AG08396 (cell line): Measurements from ENCODE around the gene SMIM27.
A peak's percentile ranks its signal among the peaks of the same experiment; 100 is the strongest.
"Not testable (repeated sequence)": the region's sequence is repeated elsewhere in the genome, so short reads cannot be mapped to it uniquely, and the experiment has no call there.

Experiments
- DNase-seq: peaks from one replicate; pipeline ENCODE4 v3.0.0; 2012; ENCODE audit warnings: low spot score, mixed read lengths

SMIM27 gene, protein sequence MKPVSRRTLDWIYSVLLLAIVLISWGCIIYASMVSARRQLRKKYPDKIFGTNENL

DNA sequence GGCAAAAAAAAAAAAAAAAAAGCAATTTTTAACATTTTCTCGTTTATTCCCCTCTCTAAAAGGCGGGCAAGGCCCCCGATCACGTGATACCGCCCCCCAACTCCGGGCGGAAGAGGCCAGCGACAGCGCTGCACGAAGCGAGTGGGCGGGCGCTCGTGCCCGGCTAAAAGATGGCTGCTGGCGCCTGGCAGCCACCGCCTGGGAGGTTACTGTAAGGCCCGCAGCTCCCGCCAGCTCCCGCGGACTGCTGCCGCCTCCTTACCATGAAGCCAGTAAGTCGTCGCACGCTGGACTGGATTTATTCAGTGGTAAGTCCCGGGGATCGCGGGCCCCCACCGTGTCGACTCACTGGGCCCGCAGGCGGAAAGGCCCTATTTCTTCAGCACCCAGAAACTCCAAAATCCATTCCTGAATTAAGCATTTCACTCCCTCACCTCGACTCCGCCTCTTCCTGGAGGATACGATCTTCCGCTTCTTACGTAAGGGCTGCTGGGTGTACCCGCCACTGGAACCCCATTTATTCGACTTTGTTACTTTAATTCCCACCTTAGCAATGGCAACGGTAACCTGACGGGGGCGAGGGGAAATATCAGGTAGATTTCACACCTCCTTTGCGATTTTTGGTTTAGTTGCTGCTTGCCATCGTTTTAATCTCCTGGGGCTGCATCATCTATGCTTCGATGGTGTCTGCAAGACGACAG lies at the start of gene SMIM27, which contains the start of gene TOPORS:
Gene SMIM27, plus strand, starts transcription at position 156 of the 701 bp plus-strand sequence. Its CDS starts 108 bp downstream, at position 264.
Gene TOPORS, minus strand, starts transcription at position 415 of the 701 bp plus-strand sequence. Its CDS starts 150 bp downstream, at position 265.
- peak; percentile 93 for DNase-seq

DNA sequence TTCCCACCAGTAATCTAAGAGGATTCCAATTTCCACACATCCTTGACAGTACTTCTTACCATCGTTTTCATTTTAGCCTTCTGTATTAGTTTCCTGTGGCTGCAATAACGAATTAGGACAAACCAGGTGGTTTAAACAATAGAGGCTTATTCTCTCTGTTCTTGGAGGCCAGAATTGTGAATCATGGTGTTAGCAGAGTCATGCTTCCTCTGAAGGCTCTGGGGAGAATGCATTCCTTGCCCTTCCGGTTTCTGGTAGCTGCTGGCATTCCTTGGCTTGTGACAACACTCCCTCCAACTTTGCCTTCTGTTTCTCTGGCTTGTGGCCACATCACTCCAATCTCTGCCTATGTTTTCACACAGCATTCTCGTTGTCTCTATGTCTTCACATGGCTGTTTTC lies 49.7 kb upstream of the SMIM27 start:
- peak; percentile 14 for DNase-seq

DNA sequence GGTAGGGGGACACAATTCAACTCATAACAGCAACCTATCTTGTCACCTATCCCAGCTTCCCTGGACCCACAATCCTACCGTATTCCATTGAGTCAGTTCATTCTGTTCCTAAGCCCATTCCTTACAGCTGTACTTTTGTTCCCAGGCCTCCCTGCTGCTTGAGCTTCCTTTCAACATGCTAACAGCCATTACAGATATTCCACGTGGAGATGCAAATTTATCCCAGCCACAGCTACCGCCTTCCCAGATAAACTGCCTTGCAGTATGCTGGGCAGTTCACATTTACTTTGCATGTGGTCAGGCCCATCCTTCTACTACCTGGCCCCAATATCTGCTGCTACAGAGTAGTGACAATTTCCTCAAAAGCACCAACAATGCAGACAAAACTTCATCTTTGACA lies 49.1 kb upstream of the SMIM27 start:
- no peak for DNase-seq

DNA sequence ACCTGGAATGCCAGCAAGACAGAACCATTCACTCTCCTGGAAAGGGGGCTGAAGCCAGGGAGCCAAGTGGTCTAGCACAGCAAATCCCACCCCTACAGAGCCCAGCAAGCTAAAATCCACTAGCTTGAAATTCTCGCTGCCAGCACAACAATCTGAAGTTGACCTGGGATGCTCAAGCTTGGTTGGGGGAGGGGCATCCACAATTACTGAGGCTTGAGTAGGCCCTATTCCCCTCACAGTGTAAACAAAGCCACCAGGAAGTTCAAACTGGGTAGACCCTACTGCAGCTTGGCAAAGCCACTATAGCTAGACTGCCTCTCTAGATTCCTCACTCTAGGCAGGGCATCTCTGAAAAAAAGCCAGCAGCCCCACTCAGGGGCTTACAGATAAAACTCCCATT lies 43.4 kb upstream of the SMIM27 start:
- no peak for DNase-seq

DNA sequence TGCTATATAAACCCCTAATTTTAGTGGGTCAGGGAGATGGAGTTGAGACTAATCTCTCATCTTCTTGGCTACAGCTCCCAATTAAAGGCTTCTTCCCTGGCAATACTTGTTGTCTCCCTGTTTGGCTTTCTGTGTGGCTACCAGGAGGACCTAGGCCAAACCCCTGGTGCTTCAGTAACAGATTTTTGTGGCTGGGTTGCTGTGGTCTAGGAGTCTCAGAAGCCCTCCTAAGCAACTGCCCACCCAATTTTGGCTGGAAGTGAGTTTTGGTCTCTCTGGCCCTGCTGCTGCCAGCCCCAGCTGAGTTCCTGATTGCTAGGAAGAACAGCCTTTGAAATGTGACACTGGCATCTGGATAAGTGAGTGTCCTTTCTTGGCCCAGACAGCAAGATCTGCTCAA lies 35.9 kb upstream of the SMIM27 start:
- no peak for DNase-seq

DNA sequence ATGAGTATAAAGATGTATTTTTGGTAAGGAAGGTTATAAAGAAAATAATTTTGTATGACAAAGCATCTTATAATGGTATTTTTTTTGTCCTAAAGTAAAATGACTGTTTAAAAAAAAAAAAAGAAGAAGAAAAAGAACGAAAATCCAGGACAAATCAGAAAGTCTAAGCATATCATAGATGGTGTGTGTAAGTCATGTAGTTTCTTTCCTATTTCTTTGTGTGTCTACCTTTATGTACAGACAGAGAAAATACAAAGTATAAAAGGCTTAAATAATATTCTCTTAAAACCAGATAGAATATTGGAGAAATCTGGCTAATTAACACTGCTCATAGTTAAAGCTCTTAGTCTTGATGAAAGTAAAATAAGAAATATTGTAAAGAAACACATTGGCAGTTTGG lies 33.9 kb upstream of the SMIM27 start:
- DNase-seq = no peak

DNA sequence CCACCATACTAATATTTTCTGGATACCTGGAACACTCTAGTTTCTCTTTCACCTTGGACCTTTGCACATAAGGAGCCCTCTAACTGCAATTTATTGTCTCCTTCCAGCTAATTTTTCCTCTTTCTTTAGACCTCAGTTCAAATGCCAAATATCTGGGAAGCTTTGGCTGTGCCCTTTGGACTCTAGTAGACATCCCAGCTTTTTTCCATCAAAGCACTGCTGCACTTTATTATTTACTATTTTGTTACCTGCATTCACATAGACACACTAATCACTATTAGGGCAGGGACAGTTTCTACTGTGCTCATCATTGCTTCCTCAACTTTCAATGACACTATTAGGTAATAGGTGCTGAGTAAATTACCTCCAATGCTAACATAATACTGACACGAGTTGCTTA lies 28.2 kb upstream of the SMIM27 start:
- DNase-seq = no peak

DNA sequence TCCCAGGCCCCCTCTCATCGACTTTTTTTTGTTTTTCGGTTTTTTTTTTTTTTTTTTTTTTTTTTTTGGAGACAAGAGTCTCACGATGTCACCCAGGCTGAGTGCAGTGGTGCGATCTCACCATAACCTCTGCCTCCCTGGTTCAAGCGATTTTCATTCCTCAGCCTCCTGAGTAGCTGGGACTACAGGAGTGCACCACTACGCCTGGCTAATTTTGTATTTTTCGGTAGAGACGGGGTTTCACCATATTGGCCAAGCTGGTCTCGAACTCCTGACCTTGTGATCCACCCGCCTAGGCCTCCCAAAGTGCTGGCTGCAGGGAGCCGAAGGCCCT lies 27.6 kb upstream of the SMIM27 start:
- not testable (repeated sequence) for DNase-seq

DNA sequence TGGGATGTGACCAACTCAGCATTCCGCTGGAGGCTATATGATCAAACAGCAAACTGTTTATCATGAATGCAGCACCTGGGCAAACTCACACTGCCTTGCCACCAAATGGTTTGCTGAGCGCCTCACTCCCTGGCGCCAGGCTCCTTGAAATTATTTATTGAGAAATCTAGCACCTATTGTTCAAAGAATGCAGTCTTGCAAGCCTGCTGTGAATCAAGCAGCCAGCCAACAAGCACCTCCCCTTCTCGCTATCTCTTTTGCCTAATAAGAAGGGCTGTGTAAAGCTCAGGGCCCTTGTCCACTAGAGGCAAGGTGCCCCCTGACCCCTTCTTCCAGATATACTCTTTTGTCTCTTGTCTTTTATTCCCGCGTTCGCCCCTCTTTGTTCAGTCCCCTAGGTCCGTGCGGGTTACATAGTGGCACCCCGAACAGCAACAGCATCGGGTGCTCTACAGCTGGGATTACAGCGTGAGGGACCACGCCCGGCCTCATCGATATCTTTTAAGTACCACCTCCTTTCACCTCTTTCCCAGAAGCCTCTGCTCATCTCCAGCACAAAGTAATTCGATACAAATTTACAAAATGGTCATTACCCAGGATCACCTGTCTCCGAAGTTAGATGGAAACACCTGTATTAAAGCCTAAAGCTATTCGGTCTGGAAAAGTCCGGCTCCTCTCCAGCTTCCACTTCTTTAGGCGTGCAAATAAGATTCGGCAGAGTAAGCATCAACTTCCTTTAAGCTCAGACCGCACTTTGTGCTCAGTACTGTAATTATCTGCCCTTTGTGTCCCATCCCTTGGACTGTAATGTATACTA lies 27.0 kb upstream of the SMIM27 start:
- DNase-seq = no peak

DNA sequence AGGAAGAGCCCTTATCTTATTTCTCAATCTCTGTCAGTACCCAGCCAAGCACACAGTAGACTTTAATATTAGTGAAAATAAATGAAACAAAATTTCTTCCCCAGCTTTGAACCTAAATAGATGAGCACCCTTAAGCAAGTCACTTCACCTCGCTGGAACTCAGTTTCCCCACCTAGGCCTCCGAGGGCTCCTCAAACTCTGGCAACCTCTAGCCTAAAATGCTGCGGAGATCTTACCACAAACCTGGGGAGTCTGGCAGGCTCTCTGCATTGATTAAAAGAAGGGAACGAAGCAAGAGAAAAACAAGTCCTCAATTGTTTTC lies 26.5 kb upstream of the SMIM27 start:
- no peak for DNase-seq

DNA sequence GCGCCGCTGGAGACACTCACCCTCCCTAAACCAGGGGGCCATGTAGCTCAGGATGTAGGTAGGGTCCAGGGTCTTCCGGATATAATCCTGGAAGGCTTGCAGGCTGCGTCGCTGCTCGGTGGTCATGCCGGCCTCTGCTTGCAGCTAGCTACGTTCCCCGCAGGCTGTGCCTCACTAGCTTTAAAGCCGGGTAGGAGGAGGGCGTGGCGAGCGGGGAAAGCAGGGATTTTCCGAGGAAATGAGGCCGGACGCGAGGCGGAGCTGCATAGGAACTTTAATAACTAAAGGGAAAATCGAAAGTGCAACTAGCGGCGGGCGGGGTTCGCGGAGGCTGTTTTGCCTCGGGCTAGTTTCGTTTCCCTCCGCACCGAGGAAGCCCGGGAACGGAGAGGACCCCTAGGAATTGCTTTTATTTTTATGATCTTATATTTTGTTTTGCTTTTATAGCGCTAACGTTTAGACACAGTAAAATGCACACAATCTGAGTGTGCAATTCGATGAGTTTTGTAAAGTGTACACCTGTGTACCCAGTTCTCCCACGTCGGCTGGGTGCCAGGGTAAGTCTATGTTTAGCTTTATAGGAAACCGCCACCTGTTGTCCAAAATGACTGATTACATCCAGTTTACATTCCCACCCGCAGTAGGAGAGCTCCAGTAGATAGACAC lies 26.0 kb upstream of the SMIM27 start, which contains the start of gene RIGI:
Gene RIGI, minus strand, starts transcription at position 156 of the 666 bp plus-strand sequence. Its CDS starts 30 bp downstream, at position 126.
- DNase-seq = peak; percentile 82

DNA sequence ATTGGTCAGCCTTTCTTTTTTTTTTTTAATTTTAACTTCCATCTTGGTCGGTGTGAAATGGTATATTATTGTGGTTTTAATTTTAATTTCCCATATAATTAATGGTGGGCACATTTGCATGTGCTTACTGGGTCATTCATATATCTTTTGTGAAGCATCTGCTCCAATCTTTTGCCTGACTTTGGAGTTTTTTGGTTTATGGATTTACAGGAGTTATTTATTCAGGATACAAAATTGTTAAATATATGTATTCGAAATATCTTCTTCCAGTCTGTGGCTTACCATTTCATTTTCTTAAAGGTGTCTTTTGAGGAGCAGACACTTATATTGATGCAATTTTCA lies 25.4 kb upstream of the SMIM27 start:
- no peak for DNase-seq

DNA sequence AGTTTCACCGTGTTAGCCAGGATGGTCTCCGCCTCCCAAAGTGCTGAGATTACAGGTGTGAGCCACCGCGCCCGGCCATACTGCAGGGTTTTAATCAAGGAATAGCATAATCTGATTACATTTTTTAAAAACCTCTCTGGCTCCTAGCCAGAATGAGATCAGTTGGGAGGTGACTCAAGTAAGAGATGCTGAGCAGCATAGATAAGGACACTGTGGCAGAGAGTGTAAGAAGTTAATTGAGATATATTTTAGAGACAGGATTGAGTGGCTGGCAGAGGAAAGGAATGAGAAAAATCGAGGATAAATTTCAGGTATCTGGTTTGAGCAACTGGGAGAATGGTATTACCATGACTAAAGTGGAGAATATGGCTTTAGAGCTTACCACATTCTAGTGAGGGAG lies 18.8 kb upstream of the SMIM27 start:
- no peak for DNase-seq

DNA sequence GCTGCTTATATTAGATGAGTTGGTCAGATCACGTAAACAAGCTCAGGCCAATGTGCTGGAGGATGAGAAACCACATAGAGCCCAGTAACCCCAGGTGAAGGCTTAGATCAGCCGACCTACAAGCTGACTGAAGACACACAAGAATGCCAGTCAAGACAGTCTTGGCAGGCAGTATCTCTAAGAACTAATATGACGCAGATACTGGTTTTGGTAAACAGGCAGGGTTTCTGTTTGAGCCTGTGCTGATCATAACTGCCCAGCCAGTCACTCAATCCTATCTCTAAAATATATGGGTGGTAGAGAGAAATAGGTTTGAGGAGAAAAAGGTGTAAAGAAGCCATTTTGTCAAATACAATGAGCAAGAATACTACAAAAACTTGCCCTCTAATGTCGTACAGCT lies 18.3 kb upstream of the SMIM27 start:
- DNase-seq = no peak

DNA sequence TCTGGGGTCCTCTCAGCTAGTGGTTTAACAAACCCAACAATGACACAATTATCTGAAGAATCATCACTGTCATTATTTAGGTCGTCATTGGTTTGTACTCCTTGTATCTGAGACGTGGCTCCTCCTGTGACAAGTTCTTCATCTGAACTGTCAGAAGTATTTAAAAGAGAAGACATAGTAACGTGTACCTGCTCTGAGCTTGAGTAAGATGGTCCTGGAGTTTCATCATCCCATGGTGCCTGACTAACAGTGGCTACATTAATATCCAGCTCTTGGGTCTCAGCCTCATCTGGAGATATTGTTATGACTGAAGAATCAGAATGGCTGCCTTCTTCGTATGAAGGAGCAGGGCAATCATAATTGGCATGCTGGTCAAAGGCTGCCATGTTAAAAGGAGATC lies 9.1 kb upstream of the SMIM27 start:
- DNase-seq = no peak

DNA sequence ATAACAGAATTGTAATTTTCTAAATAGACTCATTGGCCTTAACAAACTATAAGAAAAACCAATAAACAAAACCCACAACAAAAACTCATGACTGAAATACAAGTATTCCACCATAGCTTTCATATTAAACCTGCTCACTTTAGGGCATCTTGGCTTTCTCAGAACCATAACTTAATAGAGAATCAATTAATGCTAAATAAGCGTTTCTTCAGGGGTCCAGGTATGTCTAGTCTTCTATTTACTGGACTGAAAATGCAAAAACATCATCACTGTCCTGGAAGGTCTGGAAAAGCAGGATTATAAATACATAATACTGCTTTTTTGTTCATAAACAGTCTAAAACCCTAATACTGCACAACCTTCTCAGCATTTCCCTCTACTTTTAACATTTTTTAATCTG lies 6.2 kb upstream of the SMIM27 start:
- DNase-seq = no peak

DNA sequence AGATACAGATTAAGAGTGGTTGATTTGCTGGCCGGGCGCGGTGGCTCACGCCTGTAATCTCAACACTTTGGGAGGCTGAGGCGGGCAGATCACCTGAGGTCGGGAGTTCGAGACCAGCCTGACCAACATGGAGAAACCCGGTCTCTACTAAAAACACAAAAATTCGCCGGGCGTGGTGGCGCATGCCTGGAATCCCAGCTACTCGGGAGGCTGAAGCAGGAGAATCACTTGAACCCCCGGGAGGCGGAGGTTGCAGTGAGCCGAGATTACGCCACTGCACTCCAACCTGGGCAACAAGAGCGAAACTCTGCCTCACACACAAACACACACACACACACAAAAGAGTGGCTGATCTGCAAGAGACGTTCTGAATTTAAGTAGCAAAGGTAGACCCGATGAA lies 3.9 kb upstream of the SMIM27 start:
- DNase-seq = not testable (repeated sequence)

DNA sequence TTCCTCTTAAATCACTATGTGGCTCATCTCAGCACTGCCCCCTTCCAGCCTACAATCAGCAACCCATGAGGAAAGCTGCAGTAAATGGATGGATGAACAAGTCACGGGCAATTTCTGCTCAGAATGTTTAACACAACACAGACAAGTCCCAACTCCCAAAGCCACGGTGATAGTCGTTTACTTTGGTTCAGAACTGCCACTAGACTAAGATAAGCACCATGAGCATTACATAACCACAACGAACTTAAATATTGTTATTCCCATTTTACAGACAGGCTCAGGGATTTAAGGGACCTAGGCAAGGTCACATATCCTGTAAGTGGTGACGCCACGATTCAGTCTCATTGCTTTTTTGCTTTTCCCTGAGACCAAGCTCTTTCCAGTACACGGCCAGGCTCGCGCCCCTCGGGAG lies 2.0 kb upstream of the SMIM27 start:
- DNase-seq = peak; percentile 29

DNA sequence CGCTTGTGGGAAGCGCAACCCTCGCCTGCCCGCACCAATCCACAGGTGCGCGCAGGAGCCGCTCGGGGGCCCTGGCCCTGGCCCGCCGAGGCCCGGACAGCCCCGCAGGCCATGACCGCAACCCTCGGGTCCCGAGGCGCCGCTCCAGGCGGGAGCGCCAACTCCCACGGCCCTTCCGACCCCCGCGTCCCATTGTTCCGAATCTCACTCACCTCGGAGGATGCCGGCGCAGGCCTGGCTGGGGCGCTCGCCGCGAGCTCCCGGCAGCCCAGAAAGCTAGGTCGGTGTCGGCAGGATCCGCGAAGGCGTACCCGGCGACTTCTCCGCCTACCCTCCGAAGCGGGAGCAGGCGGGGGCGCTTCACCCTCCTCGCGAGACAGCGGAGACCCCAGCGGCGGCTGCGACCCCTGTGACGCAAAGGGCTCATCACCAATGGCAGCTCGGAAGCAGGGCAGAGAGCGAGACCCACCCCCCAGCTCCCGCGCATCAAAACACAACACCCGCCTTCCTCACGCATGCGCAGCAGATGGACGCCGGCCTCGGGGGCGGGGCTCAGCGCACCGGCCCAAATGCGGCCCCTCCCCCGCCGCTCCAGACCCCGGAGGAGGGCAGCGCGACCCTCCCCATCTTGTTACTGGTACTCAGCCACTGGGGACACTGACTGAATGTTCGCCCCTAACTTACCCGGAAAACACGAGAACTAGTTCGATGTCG lies 1.4 kb upstream of the SMIM27 start:
- DNase-seq = peak; percentile 98

DNA sequence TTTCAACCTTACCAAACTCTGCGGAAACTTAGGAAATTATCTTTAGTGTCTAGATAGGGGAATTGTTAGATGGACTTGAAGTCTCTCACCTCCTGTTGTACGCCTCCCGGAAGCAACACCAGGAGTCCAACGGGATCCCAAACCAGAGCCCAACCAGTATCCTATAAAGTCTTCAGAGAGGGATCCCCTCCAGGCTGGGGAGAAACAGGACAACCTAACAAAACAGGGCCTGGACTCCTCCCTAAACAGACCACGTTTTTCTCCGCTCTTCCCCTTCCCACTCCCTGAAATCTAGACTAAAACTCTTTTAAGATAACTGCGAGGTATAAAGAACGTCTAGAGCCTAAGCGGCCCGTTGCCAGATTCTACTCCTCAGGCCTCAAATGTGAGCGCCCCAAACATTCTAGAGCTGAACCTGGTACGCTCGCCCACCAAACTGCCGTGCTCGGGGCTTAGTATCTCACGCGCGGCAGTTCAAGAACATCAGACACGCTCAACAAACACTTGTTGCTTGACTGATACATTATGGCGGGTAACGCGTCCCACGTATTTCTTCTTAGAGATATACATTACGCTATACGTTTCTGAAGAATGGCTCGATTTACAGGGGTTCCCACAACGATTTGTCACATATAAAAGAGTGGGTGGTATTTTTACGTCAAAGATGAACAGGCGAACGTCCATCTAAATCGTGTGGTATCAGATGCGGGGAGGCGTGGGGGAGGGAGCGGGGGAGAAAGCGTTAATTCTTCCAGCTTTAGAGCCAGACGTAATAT lies 663 bp upstream of the SMIM27 start:
- peak; percentile 30 for DNase-seq

DNA sequence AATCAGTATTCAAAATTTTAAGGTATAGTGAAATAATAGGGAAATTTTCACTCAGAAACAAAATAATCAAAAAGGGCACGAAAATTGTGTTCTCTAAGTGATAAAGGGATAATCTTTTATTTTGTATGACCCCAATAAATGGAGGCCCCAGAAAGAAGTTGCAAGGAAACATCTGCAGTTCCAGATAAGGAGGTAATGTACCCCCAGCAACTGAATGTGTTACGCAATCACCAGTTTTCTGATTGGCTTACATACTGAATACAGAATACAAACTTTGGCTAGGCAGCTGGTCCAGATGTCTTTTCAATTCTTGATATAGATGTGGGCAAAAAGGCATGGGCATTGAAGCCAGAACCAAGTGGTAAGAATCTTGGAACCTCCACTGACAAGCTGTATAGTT lies 2.0 kb downstream of the SMIM27 start:
- DNase-seq = no peak

DNA sequence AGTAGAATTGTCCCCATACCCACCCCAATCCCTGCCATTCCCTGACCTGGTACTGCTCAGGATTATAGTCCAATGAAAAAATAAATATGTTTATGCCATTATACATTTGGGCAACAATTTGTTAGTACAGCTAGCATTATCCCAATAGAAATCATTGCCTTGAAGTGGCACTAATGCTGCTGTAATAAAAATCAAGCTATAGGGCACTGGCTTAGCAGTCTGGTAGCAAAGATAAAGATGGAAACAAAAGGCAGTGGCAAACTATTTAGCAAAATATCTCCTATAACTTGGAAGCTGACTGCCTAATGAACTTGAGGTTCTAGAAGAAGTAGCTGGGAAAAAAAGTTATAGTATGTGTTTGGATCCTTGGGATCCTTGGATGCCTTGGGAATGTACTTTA lies 2.5 kb downstream of the SMIM27 start:
- no peak for DNase-seq
